ENCODE measurements around the gene SCN4B. TPM values are rescaled to one million over a fixed set of nuclear protein-coding genes. Genes with fewer than 3 reads are reported as not detected.

SCN4B gene
- total and polyA plus RNA-seq, 4 donors: 12.5 to 31.2 (median 30.6) TPM

DNA sequence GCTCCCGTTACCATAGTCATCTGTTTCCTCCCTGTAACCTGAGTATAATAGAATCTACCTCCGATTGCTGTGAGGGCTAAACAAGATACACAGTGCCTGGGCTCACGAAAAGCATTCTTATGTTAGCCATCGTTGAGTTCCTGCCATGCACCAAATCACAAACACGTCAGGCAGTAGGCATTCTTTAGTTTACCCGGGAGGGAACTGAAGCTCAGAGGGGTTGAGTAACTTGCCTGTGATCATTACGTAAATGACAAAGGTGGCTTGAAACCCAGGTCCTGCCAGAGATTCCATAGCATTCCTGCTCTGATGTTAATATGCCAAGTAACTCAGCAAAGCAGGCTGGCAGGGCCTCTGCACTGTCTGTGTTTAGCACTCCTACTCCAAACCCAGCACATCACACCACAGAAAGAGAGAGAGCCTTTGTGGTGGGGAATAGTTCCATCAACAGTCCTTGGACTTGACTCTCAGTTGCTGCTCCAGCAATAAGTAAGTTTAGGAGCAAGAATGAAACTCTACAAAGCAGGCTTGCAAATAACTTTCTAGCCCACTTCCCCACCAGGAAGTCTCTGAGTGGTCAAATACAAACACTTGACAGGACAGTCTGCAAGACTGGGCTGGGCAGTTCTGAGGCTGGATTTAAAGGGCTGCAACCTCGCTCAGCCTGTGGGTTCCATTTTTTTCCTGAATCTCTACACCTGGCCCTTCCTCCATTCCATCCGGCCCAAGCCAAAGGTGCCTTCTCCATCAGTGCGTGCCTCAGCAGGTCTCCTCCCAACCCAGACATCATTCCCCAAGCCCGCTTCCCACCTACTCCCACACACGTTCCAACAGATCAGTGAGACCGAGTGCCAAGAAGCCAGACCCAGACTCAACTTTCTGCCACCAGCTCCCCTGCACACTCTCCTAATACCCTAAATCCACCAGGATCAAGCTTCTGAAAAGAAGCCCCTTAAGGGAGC is 22.7 kb upstream of the SCN4B start:
- WGBS (ENCODE audit: insufficient coverage): 30% methylated on average over 9 of the region's 13 CpGs
- peak in 1 of 6 donors; percentile 41 for DNase-seq (ENCODE audit: low read depth in 4 of 6, low spot score in 6 of 6)
- Histone ChIP-seq H3K4me1 (ENCODE audit: control insufficient read depth, insufficient read depth, low read length) (peaks cover 39% of the 10 kb centered on the region), H3K27me3 (ENCODE audit: control insufficient read depth, insufficient read depth, low read length) (peaks cover 12% of the 10 kb centered on the region), H3K27ac (ENCODE audit: low read depth, low read length) (peak overlapping the region; percentile 79), H3K4me3 (ENCODE audit: low read depth, low read length) (peak overlapping the region; percentile 66), H3K36me3 (ENCODE audit: control insufficient read depth, insufficient read depth, low read length) (no peaks in the 10 kb centered on the region), H3K9me3 (ENCODE audit: control insufficient read depth, insufficient read depth, low read length) (no peaks in the 10 kb centered on the region)

DNA sequence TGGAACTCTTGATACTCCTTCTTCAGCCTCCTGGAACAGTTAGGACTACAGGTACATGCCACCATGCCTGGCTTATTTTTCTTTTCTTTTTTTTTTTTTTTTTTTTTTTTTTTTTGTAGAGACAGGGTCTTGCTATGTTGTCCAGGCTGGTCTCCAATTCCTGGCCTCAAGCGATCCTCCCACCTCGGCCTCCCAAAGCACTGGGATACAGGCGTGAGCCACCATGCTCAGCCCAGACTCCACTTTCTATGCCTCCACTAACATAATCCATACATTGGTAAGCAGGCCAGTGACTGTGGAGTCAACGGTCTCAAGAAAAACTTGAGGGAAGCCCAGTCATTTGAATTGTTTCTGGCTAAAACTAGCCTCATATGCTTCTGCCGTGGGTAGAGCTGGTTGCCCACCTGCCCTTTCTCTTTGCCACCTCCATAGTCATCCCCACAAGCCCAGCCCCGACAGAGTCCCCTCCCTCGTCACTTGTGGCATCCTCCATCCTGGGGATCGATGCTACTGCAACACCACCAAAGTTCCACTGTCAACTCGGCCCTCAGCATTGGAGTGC is 21.5 kb upstream of the SCN4B start:
- WGBS (ENCODE audit: insufficient coverage): 86% methylated on average over 9 of the region's 9 CpGs

GRCh38 chr11:118172356-118172755 is 19.7 kb upstream of the SCN4B start:
- Histone ChIP-seq H3K4me3 (ENCODE audit: low read depth, low read length) (no peak overlapping the region), H3K9me3 (ENCODE audit: control insufficient read depth, insufficient read depth, low read length) (no peaks in the 10 kb centered on the region), H3K27me3 (ENCODE audit: control insufficient read depth, insufficient read depth, low read length) (peaks cover 12% of the 10 kb centered on the region), H3K27ac (ENCODE audit: low read depth, low read length) (no peak overlapping the region), H3K36me3 (ENCODE audit: control insufficient read depth, insufficient read depth, low read length) (peaks cover 12% of the 10 kb centered on the region), H3K4me1 (ENCODE audit: control insufficient read depth, insufficient read depth, low read length) (peaks cover 30% of the 10 kb centered on the region)
- DNase-seq (ENCODE audit: low read depth in 4 of 6, low spot score in 6 of 6): peak in 1 of 6 donors; percentile 4
- 85% methylated on average over 9 of the region's 9 CpGs for WGBS (ENCODE audit: insufficient coverage)

More for the DNA sequence above, 21.5 kb upstream of the SCN4B start:
- H3K4me1 ChIP-seq (ENCODE audit: control insufficient read depth, insufficient read depth, low read length): peaks cover 30% of the 10 kb centered on the region
- H3K4me3 ChIP-seq (ENCODE audit: low read depth, low read length): no peak overlapping the region
- no peak for DNase-seq (ENCODE audit: low read depth in 4 of 6, low spot score in 6 of 6)
- peaks cover 12% of the 10 kb centered on the region for H3K27me3 ChIP-seq (ENCODE audit: control insufficient read depth, insufficient read depth, low read length)
- no peak overlapping the region for H3K27ac ChIP-seq (ENCODE audit: low read depth, low read length)
- no peaks in the 10 kb centered on the region for H3K36me3 ChIP-seq (ENCODE audit: control insufficient read depth, insufficient read depth, low read length)
- no peaks in the 10 kb centered on the region for H3K9me3 ChIP-seq (ENCODE audit: control insufficient read depth, insufficient read depth, low read length)

DNA sequence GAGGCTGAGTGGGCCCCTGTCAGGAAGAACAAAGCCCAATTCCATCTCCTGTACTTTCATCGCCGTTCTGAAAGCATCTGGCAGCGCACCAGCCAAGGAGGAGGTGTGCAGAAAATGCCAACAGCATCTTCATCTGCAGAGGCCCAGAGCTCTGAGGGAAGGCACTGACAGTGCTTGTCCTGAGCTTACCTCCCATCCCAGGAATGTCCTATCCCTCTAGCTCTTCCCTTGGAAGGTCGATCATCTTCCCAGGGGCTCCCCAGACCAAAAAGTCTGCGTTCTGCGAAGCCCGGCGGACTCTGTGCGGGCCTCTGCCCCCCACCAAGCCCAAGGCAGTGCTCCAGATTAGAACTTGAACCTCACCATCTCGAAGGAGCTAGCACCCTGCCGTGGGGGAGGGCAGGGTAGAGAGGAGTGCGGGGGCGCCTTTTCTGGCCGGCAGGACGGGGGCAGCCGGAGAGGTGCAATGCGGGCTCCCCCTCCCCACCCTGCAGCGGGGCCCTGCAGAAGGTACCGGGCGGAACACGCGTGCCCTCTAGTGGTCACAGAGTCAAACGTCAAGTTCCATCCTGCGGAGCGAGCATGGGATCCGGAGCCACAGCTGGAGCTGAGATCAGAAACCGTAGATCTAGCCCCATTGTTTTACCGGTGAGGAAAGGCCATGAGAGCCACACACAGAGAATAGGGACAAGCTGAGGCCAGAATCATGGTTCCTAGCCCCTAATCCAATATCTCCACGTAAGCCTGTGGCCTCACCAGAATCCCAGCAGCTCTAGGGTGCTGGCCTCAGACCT is 18.8 kb upstream of the SCN4B start:
- Histone ChIP-seq H3K9me3 (ENCODE audit: control insufficient read depth, insufficient read depth, low read length) (no peaks in the 10 kb centered on the region), H3K4me3 (ENCODE audit: low read depth, low read length) (peak overlapping the region; percentile 33), H3K4me1 (ENCODE audit: control insufficient read depth, insufficient read depth, low read length) (peaks cover 30% of the 10 kb centered on the region), H3K36me3 (ENCODE audit: control insufficient read depth, insufficient read depth, low read length) (peaks cover 18% of the 10 kb centered on the region), H3K27ac (ENCODE audit: low read depth, low read length) (no peak overlapping the region), H3K27me3 (ENCODE audit: control insufficient read depth, insufficient read depth, low read length) (peaks cover 12% of the 10 kb centered on the region)
- 3% methylated on average over 25 of the region's 29 CpGs for WGBS (ENCODE audit: insufficient coverage)
- DNase-seq (ENCODE audit: low read depth in 4 of 6, low spot score in 6 of 6): peak in 4 of 6 donors; percentile 62 to 95 (median 82)

DNA sequence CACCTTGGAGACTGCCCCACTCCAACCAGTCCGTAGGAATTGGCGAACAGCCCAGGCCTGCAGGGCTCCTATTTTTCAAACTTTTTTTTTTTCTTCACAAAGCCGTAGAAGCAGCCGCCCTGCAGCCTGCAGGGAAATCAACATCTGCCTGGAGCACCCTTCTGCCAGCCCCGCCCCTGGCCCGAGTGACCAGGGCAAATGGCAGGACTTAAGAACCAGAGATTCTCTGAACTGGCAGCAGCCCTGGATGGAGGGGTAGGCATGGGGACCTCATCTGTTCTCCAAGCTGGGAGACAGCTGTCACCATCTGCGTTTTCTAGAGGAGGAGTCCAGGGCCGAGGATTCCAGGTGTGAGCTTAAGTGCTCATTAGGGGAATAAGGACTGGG is 18.3 kb upstream of the SCN4B start:
- DNase-seq (ENCODE audit: low read depth in 4 of 6, low spot score in 6 of 6): no peak
- H3K27ac ChIP-seq (ENCODE audit: low read depth, low read length): no peak overlapping the region

GRCh38 chr11:118170231-118170630 is 17.6 kb upstream of the SCN4B start:
- peaks cover 27% of the 10 kb centered on the region for H3K36me3 ChIP-seq (ENCODE audit: control insufficient read depth, insufficient read depth, low read length)
- no peaks in the 10 kb centered on the region for H3K9me3 ChIP-seq (ENCODE audit: control insufficient read depth, insufficient read depth, low read length)
- DNase-seq (ENCODE audit: low read depth in 4 of 6, low spot score in 6 of 6): no peak
- H3K27ac ChIP-seq (ENCODE audit: low read depth, low read length): no peak overlapping the region
- 72% methylated on average over 9 of the region's 9 CpGs for whole genome bisulfite sequencing (ENCODE audit: insufficient coverage)
- peaks cover 12% of the 10 kb centered on the region for H3K27me3 ChIP-seq (ENCODE audit: control insufficient read depth, insufficient read depth, low read length)
- H3K4me1 ChIP-seq (ENCODE audit: control insufficient read depth, insufficient read depth, low read length): peaks cover 30% of the 10 kb centered on the region
- H3K4me3 ChIP-seq (ENCODE audit: low read depth, low read length): no peak overlapping the region

More for the DNA sequence above, 18.3 kb upstream of the SCN4B start:
- H3K9me3 ChIP-seq (ENCODE audit: control insufficient read depth, insufficient read depth, low read length): no peaks in the 10 kb centered on the region
- H3K4me1 ChIP-seq (ENCODE audit: control insufficient read depth, insufficient read depth, low read length): peaks cover 30% of the 10 kb centered on the region
- no peak overlapping the region for H3K4me3 ChIP-seq (ENCODE audit: low read depth, low read length)
- 38% methylated on average over 8 of the region's 8 CpGs for WGBS (ENCODE audit: insufficient coverage)
- peaks cover 24% of the 10 kb centered on the region for H3K36me3 ChIP-seq (ENCODE audit: control insufficient read depth, insufficient read depth, low read length)
- H3K27me3 ChIP-seq (ENCODE audit: control insufficient read depth, insufficient read depth, low read length): peaks cover 12% of the 10 kb centered on the region

GRCh38 chr11:118169300-118170140 is 16.9 kb upstream of the SCN4B start:
- H3K27ac ChIP-seq (ENCODE audit: low read depth, low read length): no peak overlapping the region
- H3K36me3 ChIP-seq (ENCODE audit: control insufficient read depth, insufficient read depth, low read length): peaks cover 30% of the 10 kb centered on the region
- WGBS (ENCODE audit: insufficient coverage): 88% methylated on average over 4 of the region's 7 CpGs
- no peak for DNase-seq (ENCODE audit: low read depth in 4 of 6, low spot score in 6 of 6)
- peaks cover 28% of the 10 kb centered on the region for H3K4me1 ChIP-seq (ENCODE audit: control insufficient read depth, insufficient read depth, low read length)
- peaks cover 12% of the 10 kb centered on the region for H3K27me3 ChIP-seq (ENCODE audit: control insufficient read depth, insufficient read depth, low read length)
- H3K4me3 ChIP-seq (ENCODE audit: low read depth, low read length): no peak overlapping the region
- no peaks in the 10 kb centered on the region for H3K9me3 ChIP-seq (ENCODE audit: control insufficient read depth, insufficient read depth, low read length)

- no peak for DNase-seq (ENCODE audit: low read depth in 4 of 6, low spot score in 6 of 6)
- Histone ChIP-seq H3K36me3 (ENCODE audit: control insufficient read depth, insufficient read depth, low read length) (peaks cover 30% of the 10 kb centered on the region), H3K4me1 (ENCODE audit: control insufficient read depth, insufficient read depth, low read length) (peaks cover 23% of the 10 kb centered on the region), H3K9me3 (ENCODE audit: control insufficient read depth, insufficient read depth, low read length) (no peaks in the 10 kb centered on the region), H3K27ac (ENCODE audit: low read depth, low read length) (no peak overlapping the region), H3K27me3 (ENCODE audit: control insufficient read depth, insufficient read depth, low read length) (peaks cover 12% of the 10 kb centered on the region), H3K4me3 (ENCODE audit: low read depth, low read length) (no peak overlapping the region)
- WGBS (ENCODE audit: insufficient coverage): 89% methylated on average over 1 of the region's 3 CpGs
Measured at GRCh38 chr11:118168751-118169150, 16.1 kb upstream of the SCN4B start.

DNA sequence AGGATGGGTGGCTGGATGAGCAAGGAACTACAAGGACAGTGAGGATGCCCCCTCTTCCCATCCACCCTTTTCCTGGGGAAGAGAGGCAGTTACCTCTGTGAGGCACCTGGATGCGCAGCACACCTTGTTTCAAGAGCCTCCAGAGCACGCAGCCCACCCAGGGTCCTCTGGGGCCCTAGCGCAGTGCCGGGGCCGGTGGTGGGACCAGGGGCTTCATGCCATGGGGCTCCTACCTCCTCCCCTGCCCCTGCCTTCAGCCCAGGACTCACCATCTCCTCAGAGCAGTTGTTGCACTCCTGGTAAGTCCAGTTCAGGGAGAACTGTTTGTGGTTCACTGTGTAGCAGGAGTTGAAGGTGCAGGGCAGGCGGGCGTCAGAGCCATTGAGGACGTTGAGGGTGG is 15.7 kb upstream of the SCN4B start:
- 92% methylated on average over 8 of the region's 8 CpGs for WGBS (ENCODE audit: insufficient coverage)

More for the DNA sequence above, 15.7 kb upstream of the SCN4B start:
- no peak for DNase-seq (ENCODE audit: low read depth in 4 of 6, low spot score in 6 of 6)
- peaks cover 12% of the 10 kb centered on the region for H3K27me3 ChIP-seq (ENCODE audit: control insufficient read depth, insufficient read depth, low read length)
- H3K27ac ChIP-seq (ENCODE audit: low read depth, low read length): no peak overlapping the region
- peaks cover 30% of the 10 kb centered on the region for H3K36me3 ChIP-seq (ENCODE audit: control insufficient read depth, insufficient read depth, low read length)
- H3K4me1 ChIP-seq (ENCODE audit: control insufficient read depth, insufficient read depth, low read length): peaks cover 23% of the 10 kb centered on the region
- no peak overlapping the region for H3K4me3 ChIP-seq (ENCODE audit: low read depth, low read length)
- no peaks in the 10 kb centered on the region for H3K9me3 ChIP-seq (ENCODE audit: control insufficient read depth, insufficient read depth, low read length)
